ENCODE measurements around the gene MT2A.

MT2A gene

DNA sequence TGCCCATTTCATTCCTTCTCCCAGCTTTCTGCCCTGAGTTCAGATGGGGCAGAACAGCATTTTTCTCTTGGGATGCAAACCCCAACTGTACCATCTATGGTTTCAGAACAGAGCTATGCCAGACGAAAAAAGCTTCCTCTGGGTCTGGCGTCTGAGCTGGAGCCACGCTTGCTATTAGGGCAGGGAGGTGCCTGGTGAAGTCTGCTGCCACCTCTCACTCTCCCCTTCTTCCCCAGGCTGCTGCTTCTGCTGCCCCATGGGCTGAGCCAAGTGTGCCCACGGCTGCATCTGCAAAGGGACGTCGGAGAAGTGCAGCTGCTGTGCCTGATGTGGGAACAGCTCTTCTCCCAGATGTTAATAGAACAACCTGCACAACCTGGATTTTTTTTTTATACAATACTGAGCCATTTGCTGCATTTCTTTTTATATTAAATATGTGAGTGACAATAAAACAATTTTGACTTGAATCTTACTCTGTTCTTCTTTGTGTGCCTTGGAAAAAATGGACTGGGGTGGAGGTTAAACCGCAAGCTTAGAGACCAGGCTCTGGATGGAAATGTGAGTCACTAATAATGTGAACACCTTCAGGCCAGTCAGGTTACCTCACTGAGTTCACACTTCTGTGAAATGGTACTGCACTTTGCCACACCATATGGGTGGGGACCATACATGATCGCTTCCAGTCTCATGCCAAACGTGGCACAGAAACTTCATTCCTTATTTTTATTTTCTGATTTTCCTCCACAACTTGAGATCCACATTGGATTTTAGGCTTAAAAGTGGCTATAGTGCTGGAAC lies 28.4 kb downstream of the MT2A start:
- H3K27ac ChIP-seq: no peak overlapping the region
- no peak overlapping the region for H3K4me2 ChIP-seq
- H4K20me1 ChIP-seq: peaks cover 0 to 59% (median 39%) of the 10 kb centered on the region in 11 experiments; a peak in 15 of 22 replicates
- H3K9me3 ChIP-seq (replicated peaks in 1 of 11): peaks cover 5 to 28% (median 17%) of the 10 kb centered on the region in 11 experiments; a peak in 18 of 22 replicates
- H3K27me3 ChIP-seq: peaks cover 100% of the 10 kb centered on the region in 11 experiments
- H3K9ac ChIP-seq: no peak overlapping the region
- TF ChIP-seq Cebpa-rat (IDR thresholded peaks at IDR 0.05): no peak
- H3K36me3 ChIP-seq: no peaks in the 10 kb centered on the region
- H3K4me3 ChIP-seq: no peak overlapping the region
- peaks cover 0 to 6% (median 4%) of the 10 kb centered on the region in 10 experiments; a peak in 4 of 20 replicates for H3K4me1 ChIP-seq

DNA sequence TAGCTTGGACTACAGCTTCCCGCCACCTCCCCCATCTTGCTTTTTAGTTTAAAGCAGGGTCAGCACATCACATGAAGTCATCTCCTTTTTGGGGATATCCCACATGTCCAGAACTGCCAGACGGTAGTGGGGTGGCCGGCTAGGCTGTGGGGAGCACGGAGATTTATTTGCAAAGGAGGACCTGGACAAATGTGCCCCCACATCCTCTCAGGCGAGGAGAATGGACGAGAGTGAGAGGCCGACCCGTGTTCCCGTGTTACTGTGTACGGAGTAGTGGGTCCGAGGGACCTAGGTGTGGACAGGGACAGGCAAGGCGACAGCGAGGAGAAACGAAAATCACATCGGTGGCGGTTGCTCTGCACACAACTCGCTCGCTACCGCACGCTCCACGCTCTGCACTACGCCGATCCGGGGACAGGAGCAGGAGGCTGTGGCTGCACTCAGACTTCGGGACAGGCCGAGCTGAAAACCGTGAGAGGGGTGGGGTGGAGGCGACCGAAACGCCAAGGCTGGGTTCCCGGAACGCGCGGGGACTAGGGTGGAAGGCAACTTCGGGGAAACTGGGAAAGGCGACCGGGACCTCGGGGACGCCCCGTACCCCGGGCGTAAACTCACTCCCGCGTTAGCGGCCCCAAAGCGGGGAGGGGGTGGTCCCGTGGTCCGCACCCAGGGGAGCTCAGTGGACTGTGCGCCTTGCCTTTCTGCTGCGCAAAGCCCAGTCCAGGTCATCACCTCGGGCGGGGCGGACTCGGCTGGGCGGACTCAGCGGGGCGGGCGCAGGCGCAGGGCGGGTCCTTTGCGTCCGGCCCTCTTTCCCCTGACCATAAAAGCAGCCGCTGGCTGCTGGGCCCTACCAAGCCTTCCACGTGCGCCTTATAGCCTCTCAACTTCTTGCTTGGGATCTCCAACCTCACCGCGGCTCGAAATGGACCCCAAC lies 29.7 kb downstream of the MT2A start, which contains the start of gene MT1A:
Gene MT1A, plus strand, starts transcription at position 853 of the 937 bp plus-strand sequence. Its CDS starts 73 bp downstream, at position 926.
- peaks cover 0 to 4% (median 0%) of the 10 kb centered on the region in 10 experiments; a peak in 1 of 20 replicates for H3K4me1 ChIP-seq
- no peak within 1 kb of the TSS for H3K9ac ChIP-seq
- peak within 1 kb of the TSS in 1 of 10 experiments; percentile 11; a peak in 1 of 20 replicates for H3K4me3 ChIP-seq
- H3K4me2 ChIP-seq: no peak within 1 kb of the TSS
- no peak within 1 kb of the TSS for H3K27ac ChIP-seq
- no peak for TF ChIP-seq Cebpa-rat (IDR thresholded peaks at IDR 0.05)
- no peaks in the 10 kb centered on the region for H3K36me3 ChIP-seq
- H3K9me3 ChIP-seq (replicated peaks in 1 of 11): peaks cover 5 to 28% (median 17%) of the 10 kb centered on the region in 11 experiments; a peak in 18 of 22 replicates
- peaks cover 0 to 47% (median 28%) of the 10 kb centered on the region in 11 experiments; a peak in 14 of 22 replicates for H4K20me1 ChIP-seq
- H3K27me3 ChIP-seq: peaks cover 100% of the 10 kb centered on the region in 11 experiments

DNA sequence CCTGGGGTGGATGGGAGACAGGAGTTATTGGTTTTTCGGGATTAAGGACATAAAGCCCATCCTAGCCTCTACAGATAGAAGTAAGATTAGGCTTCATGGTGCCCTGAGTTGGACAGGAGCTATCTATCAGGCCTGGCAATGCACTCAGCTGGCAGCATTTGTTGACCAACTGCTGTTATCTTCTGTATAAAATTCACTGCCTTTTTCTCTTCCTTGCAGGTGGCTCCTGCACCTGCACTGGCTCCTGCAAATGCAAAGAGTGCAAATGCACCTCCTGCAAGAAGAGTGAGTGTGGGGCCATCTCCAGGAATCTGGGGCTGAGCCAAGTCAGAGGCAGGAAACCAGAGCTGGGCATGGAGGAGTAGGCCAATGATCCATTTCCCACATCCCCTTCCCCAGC lies 30.7 kb downstream of the MT2A start:
- H3K4me2 ChIP-seq: no peak overlapping the region
- H3K36me3 ChIP-seq: no peaks in the 10 kb centered on the region
- peaks cover 100% of the 10 kb centered on the region in 11 experiments for H3K27me3 ChIP-seq
- H3K9me3 ChIP-seq (replicated peaks in 1 of 11): peaks cover 5 to 28% (median 17%) of the 10 kb centered on the region in 11 experiments; a peak in 18 of 22 replicates
- H3K27ac ChIP-seq: no peak overlapping the region
- H3K4me1 ChIP-seq: peaks cover 0 to 4% (median 0%) of the 10 kb centered on the region in 10 experiments; a peak in 1 of 20 replicates
- TF ChIP-seq Cebpa-rat (IDR thresholded peaks at IDR 0.05): no peak
- H3K4me3 ChIP-seq: no peak overlapping the region
- no peak overlapping the region for H3K9ac ChIP-seq
- H4K20me1 ChIP-seq: peaks cover 0 to 46% (median 21%) of the 10 kb centered on the region in 11 experiments; a peak in 13 of 22 replicates

DNA sequence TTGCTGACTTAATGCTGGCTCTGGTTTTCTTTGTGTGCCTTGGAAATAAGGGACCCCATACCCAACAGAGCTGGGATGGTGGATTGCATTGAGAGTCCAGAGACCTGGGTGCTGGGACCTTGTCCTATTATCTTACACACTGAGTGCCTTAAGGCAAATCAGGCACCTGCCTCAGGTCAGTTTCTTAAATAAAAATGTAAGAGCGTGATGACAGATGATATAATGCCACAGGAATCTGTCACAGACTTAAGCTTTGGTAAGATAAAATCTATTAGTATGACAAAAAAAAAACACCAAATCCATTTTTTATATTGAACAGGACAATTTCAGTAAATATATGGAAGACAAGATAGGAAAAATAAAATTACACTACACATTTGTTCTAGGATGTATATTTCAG lies 31.7 kb downstream of the MT2A start:
- H3K27me3 ChIP-seq: peaks cover 100% of the 10 kb centered on the region in 11 experiments
- H3K4me2 ChIP-seq: no peak overlapping the region
- H3K36me3 ChIP-seq: no peaks in the 10 kb centered on the region
- peaks cover 0 to 39% (median 18%) of the 10 kb centered on the region in 11 experiments; a peak in 13 of 22 replicates for H4K20me1 ChIP-seq
- peaks cover 5 to 25% (median 17%) of the 10 kb centered on the region in 11 experiments; a peak in 18 of 22 replicates for H3K9me3 ChIP-seq (replicated peaks in 1 of 11)
- no peak for TF ChIP-seq Cebpa-rat (IDR thresholded peaks at IDR 0.05)
- peaks cover 0 to 2% (median 0%) of the 10 kb centered on the region in 10 experiments; a peak in 1 of 20 replicates for H3K4me1 ChIP-seq
- no peak overlapping the region for H3K9ac ChIP-seq
- no peak overlapping the region for H3K4me3 ChIP-seq
- no peak overlapping the region for H3K27ac ChIP-seq

DNA sequence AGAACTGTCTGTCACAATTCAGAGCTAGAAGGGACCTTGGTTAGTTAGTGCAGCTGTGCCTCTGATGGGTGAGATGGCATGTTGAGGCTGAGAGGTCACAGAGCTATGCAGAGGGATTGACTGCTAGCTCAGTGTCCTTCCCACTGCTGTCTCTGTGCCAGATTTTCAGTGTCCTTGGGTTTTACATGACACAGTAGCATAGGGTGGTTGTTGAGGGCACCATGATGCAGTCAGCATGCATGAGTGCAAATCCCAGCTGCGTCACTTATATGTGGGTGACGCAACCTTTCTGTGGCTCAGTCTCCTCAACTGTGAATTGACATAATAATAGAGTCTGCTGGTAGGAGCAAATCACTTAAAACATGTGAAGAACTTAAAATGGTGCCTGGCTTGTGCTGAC lies 32.8 kb downstream of the MT2A start:
- peaks cover 0 to 28% (median 15%) of the 10 kb centered on the region in 11 experiments; a peak in 10 of 22 replicates for H4K20me1 ChIP-seq
- H3K27me3 ChIP-seq: peaks cover 94 to 100% (median 100%) of the 10 kb centered on the region in 11 experiments
- H3K4me2 ChIP-seq: no peak overlapping the region
- no peak overlapping the region for H3K27ac ChIP-seq
- TF ChIP-seq Cebpa-rat (IDR thresholded peaks at IDR 0.05): peak in 2 of 11 experiments; percentile 37 to 62; a peak in 3 of 22 replicates
- no peaks in the 10 kb centered on the region for H3K36me3 ChIP-seq
- no peaks in the 10 kb centered on the region for H3K4me1 ChIP-seq
- H3K9ac ChIP-seq: no peak overlapping the region
- no peak overlapping the region for H3K4me3 ChIP-seq
- peaks cover 0 to 19% (median 13%) of the 10 kb centered on the region in 11 experiments; a peak in 17 of 22 replicates for H3K9me3 ChIP-seq (replicated peaks in 1 of 11)

DNA sequence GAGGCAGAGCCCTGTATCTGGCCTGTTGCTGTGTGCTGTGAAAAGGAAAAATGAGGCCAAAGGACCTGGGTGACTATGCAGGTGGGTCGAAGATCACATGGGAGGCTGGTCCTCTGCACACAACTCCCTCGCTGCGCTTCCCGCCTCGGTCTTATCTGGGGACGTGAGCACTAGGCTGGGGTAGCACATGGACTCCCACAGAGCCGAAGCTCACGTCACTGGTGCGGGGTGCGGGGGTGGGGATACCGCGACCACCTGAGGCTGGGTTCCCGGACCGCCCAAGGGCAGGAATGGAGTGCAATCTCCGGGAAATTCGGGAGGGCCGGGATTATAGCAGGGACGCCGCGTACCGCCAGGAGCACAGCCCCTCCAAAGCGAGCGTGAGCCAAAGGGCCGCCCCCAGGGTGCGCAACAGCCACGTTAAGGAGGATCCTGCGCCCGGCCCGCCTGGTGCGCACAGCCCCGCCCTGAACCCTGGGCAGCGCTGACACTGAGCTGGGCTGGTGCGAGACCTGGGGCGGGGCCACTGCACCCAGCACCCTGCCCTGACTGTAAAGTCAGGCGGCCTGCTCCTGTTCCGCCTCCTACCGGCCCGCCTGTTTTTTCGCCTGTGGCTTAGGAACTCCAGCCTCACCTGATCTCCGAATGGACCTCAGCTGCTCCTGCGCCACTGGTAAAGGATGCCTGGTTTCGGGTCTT lies 34.8 kb downstream of the MT2A start:
- H4K20me1 ChIP-seq: peaks cover 0 to 21% (median 6%) of the 10 kb centered on the region in 11 experiments; a peak in 10 of 22 replicates
- H3K36me3 ChIP-seq: no peaks in the 10 kb centered on the region
- peaks cover 0 to 9% (median 6%) of the 10 kb centered on the region in 11 experiments; a peak in 17 of 22 replicates for H3K9me3 ChIP-seq (replicated peaks in 1 of 11)
- no peak overlapping the region for H3K4me3 ChIP-seq
- H3K4me2 ChIP-seq: no peak overlapping the region
- H3K4me1 ChIP-seq: no peaks in the 10 kb centered on the region
- H3K27ac ChIP-seq: no peak overlapping the region
- peaks cover 94 to 100% (median 100%) of the 10 kb centered on the region in 11 experiments for H3K27me3 ChIP-seq
- no peak for TF ChIP-seq Cebpa-rat (IDR thresholded peaks at IDR 0.05)
- H3K9ac ChIP-seq: no peak overlapping the region

DNA sequence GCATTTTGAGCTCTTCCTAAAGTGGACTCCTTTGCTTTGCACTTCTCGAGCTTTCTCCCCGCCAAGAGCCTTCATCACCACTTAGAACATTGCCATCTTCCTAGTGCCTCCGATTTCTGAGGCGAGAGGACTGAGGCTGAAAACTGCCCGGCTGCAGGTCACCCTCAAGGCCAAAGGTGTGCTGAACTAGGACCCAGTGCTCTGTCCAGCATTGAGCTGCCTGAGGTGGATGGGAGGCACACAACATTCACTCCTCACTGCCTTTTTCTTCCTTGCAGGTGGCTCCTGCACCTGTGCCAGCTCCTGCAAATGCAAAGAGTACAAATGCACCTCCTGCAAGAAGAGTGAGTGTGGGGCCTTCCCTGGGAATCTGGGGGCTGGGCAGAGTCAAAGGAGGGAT lies 35.4 kb downstream of the MT2A start:
- H3K9ac ChIP-seq: no peak overlapping the region
- no peaks in the 10 kb centered on the region for H3K4me1 ChIP-seq
- no peak overlapping the region for H3K27ac ChIP-seq
- H3K36me3 ChIP-seq: no peaks in the 10 kb centered on the region
- H3K4me2 ChIP-seq: no peak overlapping the region
- no peak for TF ChIP-seq Cebpa-rat (IDR thresholded peaks at IDR 0.05)
- peaks cover 0 to 3% (median 0%) of the 10 kb centered on the region in 11 experiments; a peak in 5 of 22 replicates for H3K9me3 ChIP-seq (replicated peaks in 1 of 11)
- H3K27me3 ChIP-seq: peaks cover 93 to 100% (median 100%) of the 10 kb centered on the region in 11 experiments
- no peak overlapping the region for H3K4me3 ChIP-seq
- H4K20me1 ChIP-seq: peaks cover 0 to 19% (median 3%) of the 10 kb centered on the region in 11 experiments; a peak in 10 of 22 replicates

DNA sequence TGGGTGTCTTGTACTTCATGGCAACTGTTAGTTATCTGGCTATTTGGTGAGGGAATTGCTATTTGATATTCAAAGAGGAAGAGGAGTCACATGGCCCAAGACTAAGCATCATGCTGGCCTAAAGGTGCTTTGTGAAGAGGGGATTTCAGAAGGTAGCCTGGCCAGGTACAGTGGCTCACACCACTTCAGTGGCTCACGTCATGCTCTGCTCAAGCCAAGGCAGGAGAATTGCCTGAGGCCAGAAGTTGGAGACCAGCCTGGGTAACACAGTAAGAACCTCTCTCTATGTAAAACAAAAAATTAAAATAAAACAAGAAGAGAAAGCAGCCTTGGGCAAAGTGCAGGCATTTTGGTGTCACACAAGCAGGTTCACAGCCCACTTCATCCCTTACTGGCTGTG lies 36.9 kb downstream of the MT2A start:
- TF ChIP-seq Cebpa-rat (IDR thresholded peaks at IDR 0.05): no peak
- Histone ChIP-seq H4K20me1 (peaks cover 0 to 15% (median 0%) of the 10 kb centered on the region in 11 experiments; a peak in 10 of 22 replicates), H3K4me2 (no peak overlapping the region), H3K27me3 (peaks cover 79 to 100% (median 96%) of the 10 kb centered on the region in 11 experiments), H3K9me3 (replicated peaks in 1 of 11) (no peaks in the 10 kb centered on the region), H3K4me3 (no peak overlapping the region), H3K36me3 (no peaks in the 10 kb centered on the region), H3K9ac (no peak overlapping the region), H3K27ac (no peak overlapping the region), H3K4me1 (no peaks in the 10 kb centered on the region)
